KBM-7 (cell line): ENCODE results near the gene ZRANB1.
"Not testable (repeated sequence)": the region's sequence is repeated elsewhere in the genome, so short reads cannot be mapped to it uniquely, and the experiment has no call there.

Source experiments
- DNase-seq: peaks from one replicate; pipeline ENCODE4 v3.0.0-alpha.2; 2015
- in situ Hi-C: fragments of 300-500 bp; cut with MboI; formaldehyde crosslinking; loops from 2 replicates; pipeline ENCODE4 v1.14.3; 2020; ENCODE audit warnings: low sequenced_read_pairs, low pct_unique_long_range_greater_than_20kb, mixed read lengths

Gene ZRANB1

DNA sequence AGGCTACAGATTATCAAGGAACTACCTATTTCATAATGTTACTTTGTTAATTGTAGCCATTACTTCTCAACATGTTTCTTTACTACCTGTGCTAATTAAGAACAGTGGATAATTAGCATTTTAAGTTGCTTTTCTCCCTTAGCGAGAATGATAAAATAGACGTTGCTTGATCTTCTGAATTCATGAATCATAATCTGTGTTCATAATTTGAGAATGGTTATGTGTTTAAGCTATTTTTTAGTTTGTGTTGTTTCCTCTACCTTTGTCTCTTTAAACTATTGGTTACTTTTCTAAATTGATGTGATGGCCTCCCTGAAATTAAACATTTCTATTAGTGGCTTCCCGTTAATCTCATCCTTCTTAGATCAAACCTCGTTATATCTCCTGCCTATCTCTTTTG is at the start of gene ZRANB1:
Gene ZRANB1, plus strand, starts transcription at position 301 of the 400 bp plus-strand sequence. CDS start 371 bp downstream, outside the sequence.
- DNase-seq, result no peak
- in situ Hi-C loops, result no loop called here

DNA sequence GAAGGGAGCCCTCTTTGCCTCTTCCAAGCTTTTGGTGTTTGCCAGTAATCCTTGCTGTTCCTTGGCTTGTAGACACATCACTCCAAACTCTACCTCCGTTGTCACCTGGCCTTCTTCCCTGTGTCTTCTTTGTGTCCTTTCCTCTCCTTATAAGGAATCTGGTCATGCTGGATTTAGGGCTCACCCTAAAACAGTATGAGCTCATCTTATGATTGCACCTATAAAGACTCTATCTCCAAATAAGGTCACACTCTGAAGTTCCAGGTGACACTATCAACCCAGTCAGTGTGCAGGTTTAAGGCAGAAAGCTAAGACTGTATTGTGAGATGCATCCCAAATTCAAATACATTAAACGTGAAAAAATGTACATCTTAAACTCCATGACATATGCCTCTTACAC is 49.0 kb upstream of the ZRANB1 start:
- no peak for DNase-seq
- in situ Hi-C loops, result no loop called here

DNA sequence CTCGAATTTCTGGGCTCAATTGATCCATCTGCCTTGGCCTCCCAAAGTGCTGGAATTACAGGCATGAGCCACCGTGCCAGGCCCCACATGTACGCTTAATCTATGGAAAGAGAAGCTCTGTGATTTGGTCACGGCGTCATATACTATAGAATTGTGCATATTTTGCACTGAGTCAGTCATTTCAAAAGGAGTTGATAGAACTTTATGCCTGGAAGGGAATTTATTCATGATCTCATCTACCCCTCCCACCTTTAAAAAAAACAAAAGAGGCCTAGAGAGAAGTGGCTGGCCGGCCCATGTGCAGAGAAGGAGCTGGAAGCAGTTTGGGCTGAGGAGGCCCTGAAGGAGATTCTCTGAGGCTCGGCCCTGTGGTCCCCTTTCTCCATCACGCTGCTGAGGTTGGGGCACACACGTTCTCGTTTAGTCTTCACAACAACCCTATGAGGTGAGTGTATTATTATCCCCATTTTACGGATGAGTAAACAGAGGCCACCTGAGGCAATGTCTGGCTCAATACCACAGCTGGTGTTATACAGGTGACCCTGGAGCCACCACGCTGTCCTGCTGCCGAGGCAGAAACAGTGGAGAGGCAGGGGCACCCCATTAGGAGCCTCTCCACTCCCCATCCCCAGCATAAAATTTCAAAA is 47.2 kb upstream of the ZRANB1 start:
- DNase-seq, result no peak
- in situ Hi-C loops, result no loop called here

DNA sequence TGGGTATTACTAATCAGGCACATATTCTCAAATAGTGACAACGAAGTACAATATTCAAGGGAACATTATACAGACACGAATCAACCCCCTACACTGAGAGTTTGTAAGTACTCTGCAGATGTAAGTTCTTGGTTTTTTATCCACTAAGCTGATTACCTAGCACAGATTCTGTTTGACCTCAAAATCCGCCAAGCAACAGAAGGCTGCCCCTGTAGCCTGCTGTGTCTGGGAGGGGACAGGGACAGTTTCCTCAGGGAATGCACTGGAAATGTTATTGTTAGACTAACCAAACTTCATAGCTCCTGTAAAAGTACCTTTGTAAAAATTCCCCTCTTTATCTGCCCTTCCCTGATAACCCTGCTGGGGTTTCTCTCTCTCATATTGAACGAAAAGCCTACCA is 45.2 kb upstream of the ZRANB1 start:
- in situ Hi-C loops, result no loop called here

DNA sequence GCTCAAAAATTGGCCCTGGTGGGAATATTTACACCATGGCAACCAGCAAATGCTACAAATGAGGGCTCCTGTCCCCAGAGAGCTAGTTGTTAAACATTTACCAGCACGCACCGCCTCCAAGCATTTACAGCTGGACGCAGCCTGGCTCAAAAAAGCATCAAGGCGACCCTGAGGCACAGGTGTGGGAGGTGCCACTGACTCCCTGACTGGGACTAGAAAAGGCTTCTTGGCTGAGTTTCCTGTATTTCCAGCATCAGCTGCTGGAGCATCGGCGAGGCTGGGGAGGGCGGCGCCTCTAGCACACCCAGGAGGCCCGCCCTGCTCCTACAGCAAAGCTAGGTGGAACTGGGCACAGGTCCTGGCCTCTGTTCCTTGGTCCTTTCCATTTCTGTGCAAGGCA is 43.5 kb upstream of the ZRANB1 start:
- DNase-seq, result no peak
- in situ Hi-C loops, result no loop called here

More for the DNA sequence above, 45.2 kb upstream of the ZRANB1 start:
- no peak for DNase-seq

DNA sequence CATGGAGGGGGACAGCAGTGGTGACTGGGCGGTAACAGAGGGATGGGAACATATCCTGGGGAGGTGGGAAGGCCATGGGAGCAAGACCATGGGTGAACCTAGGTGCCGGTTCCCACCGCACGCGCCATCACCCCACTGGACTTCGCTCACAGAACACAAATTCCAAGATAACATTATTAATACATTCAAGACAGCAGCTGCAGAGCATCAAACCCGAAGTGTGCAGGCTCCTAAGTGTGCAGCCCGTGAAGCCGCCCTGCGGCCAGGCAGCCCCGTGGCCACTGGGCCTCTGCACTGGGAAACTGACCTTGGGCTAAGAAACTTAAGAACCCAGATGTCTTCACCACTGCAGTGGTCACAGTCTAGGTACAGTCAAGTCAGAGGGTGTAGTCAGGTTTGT is 42.8 kb upstream of the ZRANB1 start:
- no peak for DNase-seq
- in situ Hi-C loops, result no loop called here

DNA sequence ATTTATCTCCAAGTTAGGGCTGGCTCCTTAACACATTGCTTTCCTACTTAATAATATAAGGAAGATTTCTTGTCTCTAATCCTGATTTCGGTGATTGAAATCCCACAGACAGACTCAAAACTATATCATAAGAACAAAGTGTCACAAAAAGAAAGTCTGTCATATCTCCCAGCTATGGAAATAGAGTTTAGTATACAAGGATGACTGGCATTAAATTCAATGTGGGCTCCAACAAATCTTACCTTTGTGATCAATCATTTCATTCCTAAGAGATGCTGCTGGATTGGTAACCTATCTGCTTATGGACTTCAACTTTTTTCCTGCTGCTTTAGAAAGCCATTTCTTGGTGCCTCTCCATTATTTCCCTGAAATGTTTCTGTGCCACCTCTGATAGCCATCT is 39.5 kb upstream of the ZRANB1 start:
- in situ Hi-C loops, result no loop called here
- no peak for DNase-seq

DNA sequence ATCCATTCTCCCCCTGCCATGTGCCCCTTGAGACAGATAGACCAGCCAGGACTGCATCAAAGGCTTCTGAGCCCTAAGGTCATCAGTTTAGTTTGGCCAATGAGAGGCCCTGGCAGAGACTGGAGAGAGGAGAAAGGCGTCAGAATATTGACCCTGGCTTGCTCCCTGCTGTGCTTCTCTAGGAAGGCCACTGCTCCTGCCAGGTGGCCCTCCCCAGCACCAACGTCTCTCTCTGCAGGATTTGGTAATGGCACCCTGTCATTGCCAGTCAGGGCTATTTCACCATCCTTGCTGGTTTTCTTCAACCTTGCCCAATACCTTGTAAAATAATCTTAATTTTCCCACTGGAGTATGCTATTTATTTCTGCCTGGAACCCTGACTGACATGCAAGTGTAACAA is 38.8 kb upstream of the ZRANB1 start:
- in situ Hi-C loops, result no loop called here
- DNase-seq, result no peak

DNA sequence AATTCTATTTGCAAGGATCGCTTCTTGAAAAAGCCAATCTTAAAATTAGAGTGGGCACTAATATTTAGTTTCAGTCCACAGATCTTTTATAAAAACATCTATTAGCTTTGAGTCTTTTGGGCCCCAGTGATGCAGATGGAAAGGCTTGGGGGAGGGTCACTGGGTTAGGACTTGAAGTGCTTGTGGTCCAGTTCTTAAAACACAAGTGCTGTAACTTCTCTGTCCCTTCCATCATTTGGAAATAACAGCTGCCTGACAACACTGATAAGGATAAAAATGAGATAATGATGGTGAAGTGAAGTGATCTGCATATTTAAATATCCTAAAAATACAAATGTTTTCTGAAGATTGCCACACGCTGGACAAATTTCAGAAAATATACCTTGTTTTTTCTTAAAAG is 37.1 kb upstream of the ZRANB1 start:
- in situ Hi-C loops, result no loop called here

DNA sequence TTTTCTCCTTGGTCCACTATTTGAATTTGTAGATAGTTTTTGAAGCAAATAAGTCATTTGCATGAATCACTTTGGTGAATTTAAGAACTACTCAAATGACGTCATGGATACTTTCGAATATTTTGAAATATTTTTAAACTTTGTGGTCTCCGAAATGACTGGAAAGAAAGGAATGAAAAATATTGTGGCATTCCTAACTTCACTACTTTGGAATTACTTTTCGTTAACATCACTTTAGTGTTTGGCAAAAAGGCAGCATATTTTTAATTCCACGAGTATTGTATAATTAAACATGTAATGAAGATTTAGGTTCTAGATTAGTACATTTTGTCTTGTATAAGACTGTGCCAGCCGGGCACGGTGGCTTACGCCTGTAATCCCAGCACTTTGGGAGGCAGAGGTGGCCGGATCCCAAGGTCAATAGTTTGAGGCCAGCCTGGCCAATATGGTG is 35.3 kb upstream of the ZRANB1 start:
- no peak for DNase-seq
- in situ Hi-C loops, result no loop called here

More for the DNA sequence above, 37.1 kb upstream of the ZRANB1 start:
- no peak for DNase-seq

DNA sequence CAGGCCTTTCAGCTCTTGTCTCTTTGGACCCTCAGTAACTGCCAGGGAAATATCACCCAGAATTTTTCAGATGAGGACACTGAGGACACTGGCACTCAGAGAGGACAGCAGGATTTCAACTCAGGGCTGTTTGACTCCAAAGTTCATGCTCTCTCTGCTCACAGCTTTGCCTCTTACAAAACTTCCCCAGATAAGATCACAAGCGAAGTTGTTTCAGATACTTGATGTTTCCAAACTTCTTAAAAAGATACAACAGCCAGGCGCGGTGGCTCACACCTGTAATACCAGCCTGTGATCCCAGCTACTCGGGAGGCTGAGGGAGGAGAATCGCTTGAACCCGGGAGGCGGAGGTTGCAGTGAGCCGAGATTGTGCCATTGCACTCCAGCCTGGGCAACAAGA is 32.4 kb upstream of the ZRANB1 start:
- in situ Hi-C loops, result no loop called here
- no peak for DNase-seq

DNA sequence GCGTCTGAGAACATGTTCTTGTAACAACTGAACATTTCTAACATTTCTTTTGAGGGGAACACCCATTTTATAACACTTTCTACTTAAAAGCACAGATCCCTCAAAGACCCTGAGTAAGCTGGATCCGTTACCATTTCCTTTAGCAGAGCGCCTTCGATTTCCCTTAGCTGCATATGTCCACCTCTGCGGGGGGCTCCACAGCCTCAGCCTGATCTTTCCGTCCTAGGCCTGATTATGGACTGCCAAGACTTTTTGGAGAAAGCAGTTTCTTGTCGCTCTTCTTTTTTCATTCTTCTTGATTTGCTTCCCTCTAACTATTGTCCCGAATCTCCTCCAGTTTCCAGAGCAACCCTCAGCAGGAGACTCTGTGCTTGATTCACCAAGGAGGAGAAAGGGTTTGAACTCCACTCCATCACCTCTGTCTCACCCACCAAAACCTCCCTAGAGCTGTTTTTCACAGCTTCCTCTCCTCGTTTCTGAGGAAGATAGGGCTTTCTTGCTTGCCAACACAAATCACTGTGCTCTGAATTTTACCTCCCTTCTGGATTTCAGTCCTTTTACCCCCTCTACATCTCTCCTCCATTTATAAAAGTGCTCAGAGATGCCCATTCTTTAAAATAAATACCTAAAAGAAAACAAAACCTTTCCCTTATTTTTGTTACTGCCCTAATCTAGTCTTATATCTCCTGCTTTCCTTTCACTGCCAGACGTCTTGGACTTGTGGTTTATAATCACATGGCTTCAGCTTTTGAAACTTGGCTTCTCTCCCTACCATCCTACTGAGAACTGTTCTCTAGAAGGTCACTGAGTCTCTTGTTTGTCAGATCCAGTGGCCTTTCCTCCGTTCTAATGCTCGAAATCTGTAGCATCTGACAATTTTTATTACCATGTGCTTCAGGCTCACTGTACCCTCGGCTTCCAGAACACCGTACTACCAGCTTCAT is 30.5 kb upstream of the ZRANB1 start:
- in situ Hi-C loops, result no loop called here
- peak; percentile 32 for DNase-seq

DNA sequence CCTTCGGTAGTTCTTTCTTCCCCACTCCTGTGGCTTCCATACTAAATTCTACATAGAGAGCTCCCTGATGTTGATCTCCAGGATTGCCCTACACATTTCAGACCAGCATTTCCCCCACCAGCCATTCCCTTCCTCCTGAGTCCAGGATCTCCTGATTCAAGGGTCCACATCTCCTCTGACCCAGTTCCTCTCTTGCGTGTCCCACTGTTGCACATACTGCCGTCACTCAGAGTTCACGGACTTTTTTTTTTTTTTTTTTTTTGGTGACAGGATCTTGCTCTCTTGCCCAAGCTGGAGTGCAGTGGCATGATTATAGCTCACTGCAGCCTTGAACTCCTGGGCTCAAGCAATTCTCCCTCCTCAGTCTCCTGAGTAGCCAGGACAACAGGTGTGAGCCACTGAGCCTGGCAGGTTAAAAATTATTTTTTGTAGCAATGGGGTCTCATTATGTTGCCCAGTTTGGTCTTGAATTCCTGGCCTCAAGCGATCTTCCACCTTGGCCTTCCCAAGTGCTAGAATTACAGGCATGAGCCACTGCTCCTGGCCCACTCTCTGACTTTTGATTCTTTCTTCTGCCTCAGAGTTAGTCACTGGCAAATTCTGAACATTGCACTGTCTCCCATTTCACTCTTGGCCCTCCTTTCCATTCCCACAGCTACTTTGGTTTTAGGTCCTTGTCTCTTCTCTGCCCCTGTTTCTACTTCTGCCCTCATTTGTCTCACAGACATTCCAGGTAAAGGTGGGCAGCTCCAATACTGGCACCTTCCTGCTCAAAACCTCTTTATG is 29.6 kb upstream of the ZRANB1 start:
- in situ Hi-C loops, result no loop called here
- no peak for DNase-seq

DNA sequence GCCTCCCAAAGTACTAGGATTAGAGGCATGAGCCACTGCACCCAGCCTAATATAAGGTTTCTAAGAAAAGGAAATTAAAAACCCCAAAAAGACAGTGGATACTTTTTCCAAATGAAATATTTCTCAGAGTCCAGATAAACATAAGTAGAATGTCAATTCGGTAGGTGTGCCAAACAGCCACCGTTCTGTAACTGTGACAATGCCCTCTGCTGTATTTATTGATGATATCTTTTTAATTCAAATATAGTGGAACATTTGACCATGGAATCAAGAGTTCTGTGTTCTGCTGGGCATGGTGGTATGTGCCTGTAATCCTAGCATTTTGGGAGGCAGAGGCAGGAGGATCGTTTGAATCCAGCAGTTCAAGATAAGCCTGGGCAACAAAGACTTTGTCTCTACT is 28.8 kb upstream of the ZRANB1 start:
- no peak for DNase-seq
- in situ Hi-C loops, result no loop called here

DNA sequence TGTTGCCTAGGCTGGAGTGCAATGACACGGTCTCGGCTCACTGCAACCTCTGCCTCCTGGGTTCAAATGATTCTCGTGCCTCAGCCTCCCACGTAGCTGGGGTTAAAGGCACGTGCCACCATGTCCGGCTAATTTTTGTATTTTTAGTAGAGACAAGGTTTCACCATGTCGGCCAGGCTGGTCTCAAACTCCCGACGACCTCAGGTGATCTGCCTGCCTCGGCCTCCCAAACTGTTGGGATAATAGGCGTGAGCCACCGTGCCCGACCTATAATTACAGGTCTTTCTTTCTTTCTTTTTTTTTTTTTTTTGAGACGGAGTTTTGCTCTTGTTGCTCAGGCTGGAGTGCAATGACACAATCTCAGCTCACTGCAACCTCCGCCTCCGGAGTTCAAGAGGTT is 27.5 kb upstream of the ZRANB1 start:
- DNase-seq, in situ Hi-C loops: not testable (repeated sequence)

DNA sequence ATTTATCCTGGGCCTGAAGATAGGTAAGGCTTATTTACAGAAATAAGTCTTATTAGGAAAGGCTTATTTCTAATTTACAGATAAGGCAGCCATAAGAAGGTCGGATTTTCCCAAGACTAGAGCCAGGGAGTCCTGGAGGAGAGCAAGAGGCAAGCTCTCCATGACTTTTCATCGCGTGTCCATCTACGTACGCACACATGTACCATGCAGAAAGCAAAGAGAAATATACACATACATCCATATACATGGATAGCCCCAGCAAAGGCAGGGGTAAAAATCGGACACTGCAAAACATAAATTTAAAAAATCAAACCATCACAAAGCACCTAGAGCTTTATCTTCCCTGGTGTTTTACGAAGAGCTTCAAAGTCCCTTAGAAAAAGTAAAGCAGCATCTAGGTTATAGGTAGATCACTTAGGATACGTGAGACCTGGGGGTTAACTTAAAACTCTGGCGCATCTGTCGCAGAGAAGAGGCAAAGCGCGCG is 25.8 kb upstream of the ZRANB1 start:
- in situ Hi-C loops, result no loop called here

DNA sequence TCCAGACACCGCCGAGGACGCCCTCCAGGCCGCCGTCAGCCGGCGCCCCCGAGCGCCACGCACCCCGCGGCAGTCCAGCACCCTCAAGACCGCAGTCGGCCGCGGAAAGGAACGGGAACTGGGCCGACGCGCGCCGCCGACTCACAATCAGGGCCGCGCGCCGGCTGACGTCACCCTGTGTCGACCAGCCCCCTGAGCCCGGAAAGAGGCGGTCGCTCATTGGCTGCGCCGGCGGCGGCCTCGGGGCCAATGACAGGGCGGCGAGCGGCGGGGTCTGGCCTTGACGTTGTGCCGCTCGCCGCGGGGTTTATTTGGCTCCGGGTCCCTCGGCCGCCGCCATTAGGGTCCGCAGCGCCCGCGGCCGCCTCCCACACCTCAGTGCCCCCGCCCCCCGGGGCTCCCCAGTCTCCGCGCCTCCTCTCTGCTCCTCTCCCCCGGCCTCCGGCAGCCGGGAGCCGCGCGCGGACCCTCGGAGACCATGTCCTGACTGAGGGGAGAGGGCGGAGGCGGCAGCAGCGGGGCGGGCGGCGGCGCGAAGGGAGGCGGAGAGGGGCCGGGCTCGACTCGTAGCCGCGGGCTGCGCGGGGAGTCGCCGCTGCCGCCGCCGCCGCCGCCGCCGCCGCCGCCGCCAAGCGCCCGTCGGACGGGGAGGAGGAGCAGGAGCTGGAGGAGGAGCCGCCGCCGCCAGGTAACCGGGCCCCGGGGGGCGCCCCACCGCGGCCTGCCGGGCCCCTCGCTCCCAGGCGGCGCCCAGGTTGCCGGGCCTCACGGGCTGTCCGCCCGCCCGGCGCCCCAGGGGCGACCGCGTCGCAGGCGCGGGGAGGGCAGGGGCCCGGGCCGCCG is 25.1 kb upstream of the ZRANB1 start:
- DNase-seq, result peak; percentile 97
- in situ Hi-C loops, result no loop called here

More for the DNA sequence above, 25.8 kb upstream of the ZRANB1 start:
- no peak for DNase-seq

DNA sequence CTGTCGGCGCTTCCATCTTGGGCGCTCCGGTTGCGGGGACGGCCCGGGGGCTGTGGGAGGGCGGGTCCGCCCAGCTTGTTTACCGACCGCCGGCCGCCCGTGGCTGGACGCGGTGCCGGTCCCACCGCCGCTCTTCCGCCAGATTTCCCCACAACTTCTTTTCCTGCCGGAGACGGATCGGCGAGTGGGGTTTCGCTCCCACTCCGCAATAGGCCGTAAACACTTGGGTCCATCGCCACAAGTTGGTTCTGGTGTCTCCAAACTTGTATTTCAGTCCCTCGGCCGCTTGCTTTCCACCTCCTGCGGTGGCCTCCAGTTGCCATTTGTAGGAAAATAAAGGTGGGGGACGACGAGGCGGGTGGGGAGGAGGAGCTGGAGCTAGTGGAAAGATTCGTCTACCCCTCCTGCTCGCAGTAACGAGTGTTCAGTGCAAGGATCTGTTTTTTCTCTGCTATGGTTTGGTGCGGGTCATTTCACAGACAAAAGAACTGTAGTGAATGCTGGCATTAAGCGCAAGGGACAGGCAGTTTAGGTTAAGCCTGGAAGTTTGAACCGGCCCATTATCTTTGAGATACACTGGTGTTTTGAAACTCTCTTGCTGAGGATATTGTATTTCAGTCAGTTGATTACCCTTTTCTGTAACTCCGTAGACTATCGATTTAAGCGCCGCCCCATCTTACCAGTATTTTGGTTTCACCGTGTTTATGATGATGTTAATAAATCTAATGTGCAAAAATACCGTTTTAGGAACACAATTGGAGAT is 24.3 kb upstream of the ZRANB1 start:
- in situ Hi-C loops, result no loop called here
- DNase-seq, result peak; percentile 63
